Calu3 (cell line): ENCODE data around the gene KCNK15. TPM values are rescaled to one million over a fixed set of nuclear protein-coding genes. Genes with fewer than 3 reads are reported as not detected.

ENCODE experiments used
- BruUV-seq: library from RNA; stranded (reverse); fragments of 400-500 nt; replicated peaks from 2 replicates; lab custom pipeline; 2021; lab: Mats Ljungman, UMichigan
- CTCF ChIA-PET: fragments of 300-600 bp; sonication (Branson Sonifier 250); formaldehyde crosslinking; loops from one replicate; lab custom pipeline; 2022; ENCODE audit warnings: antibody characterized with exemption; lab: Charles Lee
- DNase-seq: peaks from one replicate; pipeline ENCODE4 v3.0.0; 2022
- H3K27ac Mint-ChIP-seq: one replicate; pipeline ENCODE4 v1.8.0; 2022; ENCODE audit warnings: mixed read lengths; ENCODE audit not compliant: unreplicated experiment
- H3K27me3 Mint-ChIP-seq: one replicate; pipeline ENCODE4 v1.8.0; 2022; ENCODE audit warnings: mixed read lengths; ENCODE audit not compliant: unreplicated experiment
- H3K36me3 Mint-ChIP-seq: one replicate; pipeline ENCODE4 v1.8.0; 2022; ENCODE audit warnings: mild to moderate bottlenecking, moderate library complexity, mixed read lengths; ENCODE audit not compliant: insufficient read depth, unreplicated experiment
- H3K4me1 Mint-ChIP-seq: one replicate; pipeline ENCODE4 v1.8.0; 2022; ENCODE audit warnings: mild to moderate bottlenecking, low read depth, mixed read lengths; ENCODE audit not compliant: unreplicated experiment
- H3K4me3 Mint-ChIP-seq: one replicate; pipeline ENCODE4 v1.8.0; 2022; ENCODE audit warnings: mild to moderate bottlenecking, low read depth, moderate library complexity, mixed read lengths; ENCODE audit not compliant: unreplicated experiment
- H3K9me3 Mint-ChIP-seq: one replicate; pipeline ENCODE4 v1.8.0; 2022; ENCODE audit warnings: low read depth, mixed read lengths; ENCODE audit not compliant: unreplicated experiment
- intact Hi-C: fragments of 100-400 bp; cut with micrococcal nuclease; formaldehyde crosslinking; loops from one replicate; pipeline ENCODE4 v1.10.0; 2022; ENCODE audit not compliant: unreplicated experiment
- total RNA-seq: library from RNA; stranded (reverse); gene quantifications from 2 replicates; pipeline ENCODE4 v1.2.3, GENCODE V29; 2022
- TF ChIP-seq, protein P1 (sequence below): fragments of 200-600 bp; IDR thresholded peaks from one replicate; pipeline ENCODE4 v1.8.0; 2022; ENCODE audit warnings: antibody characterized with exemption; ENCODE audit not compliant: unreplicated experiment

The KCNK15 gene
- total RNA-seq, 1 experiment from 2014 or later, result 1.5 TPM

DNA sequence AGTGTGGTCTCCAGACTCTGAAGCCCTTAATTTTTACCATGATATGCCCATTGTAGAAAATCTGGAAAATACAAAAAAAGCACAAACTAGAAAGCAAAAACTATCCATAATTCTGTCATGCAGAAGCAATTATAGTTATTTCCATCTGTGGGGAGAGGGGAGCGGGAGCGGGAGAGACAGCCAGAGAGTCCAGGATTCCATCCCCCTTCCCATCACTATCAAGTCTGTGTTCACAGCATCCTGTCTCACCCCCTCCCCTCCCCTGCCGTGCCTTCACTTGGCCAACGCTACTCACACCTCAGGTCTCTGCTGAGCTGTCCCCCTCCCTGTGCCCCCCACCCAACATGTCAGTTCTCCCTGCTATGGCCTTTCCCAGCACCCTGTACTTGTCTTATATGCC is 50.2 kb downstream of the KCNK15 start:
- H3K27me3 Mint-ChIP-seq, result peaks cover 63% of the 10 kb centered on the region
- H3K4me3 Mint-ChIP-seq, result no peak overlapping the region
- no TSS peak for BruUV-seq
- no peak for DNase-seq
- H3K27ac Mint-ChIP-seq, result no peak overlapping the region
- CTCF ChIA-PET, result no interaction called here
- H3K36me3 Mint-ChIP-seq, result no peaks in the 10 kb centered on the region
- TF ChIP-seq, protein P1, sequence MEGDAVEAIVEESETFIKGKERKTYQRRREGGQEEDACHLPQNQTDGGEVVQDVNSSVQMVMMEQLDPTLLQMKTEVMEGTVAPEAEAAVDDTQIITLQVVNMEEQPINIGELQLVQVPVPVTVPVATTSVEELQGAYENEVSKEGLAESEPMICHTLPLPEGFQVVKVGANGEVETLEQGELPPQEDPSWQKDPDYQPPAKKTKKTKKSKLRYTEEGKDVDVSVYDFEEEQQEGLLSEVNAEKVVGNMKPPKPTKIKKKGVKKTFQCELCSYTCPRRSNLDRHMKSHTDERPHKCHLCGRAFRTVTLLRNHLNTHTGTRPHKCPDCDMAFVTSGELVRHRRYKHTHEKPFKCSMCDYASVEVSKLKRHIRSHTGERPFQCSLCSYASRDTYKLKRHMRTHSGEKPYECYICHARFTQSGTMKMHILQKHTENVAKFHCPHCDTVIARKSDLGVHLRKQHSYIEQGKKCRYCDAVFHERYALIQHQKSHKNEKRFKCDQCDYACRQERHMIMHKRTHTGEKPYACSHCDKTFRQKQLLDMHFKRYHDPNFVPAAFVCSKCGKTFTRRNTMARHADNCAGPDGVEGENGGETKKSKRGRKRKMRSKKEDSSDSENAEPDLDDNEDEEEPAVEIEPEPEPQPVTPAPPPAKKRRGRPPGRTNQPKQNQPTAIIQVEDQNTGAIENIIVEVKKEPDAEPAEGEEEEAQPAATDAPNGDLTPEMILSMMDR, result no peak
- H3K9me3 Mint-ChIP-seq, result no peaks in the 10 kb centered on the region
- no peaks in the 10 kb centered on the region for H3K4me1 Mint-ChIP-seq
- intact Hi-C loops, result no loop called here

DNA sequence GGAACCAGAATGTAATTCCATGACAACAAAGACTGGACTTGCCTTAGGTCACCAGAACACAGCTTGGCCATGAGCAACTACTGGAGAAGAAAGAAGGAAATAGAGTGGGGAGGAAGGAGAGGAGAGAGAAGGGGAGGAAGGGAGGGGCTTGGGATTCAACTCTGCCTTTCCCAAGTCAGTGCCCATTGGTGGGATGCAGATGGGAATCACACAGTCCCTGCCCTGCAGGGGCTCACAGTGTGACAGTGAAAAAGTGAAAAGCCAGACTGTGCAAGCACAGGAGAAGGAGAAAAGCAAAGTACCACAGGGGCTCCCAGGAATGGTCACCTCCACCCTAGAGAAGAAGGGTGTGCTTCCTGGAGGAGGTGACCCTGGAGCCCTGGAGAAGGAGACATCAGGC is 50.6 kb downstream of the KCNK15 start:
- no peak for DNase-seq
- intact Hi-C loops, result no loop called here
- no TSS peak for BruUV-seq
- Mint-ChIP-seq H3K4me3 (no peak overlapping the region), H3K27me3 (peaks cover 59% of the 10 kb centered on the region), H3K27ac (no peak overlapping the region), H3K9me3 (no peaks in the 10 kb centered on the region), H3K36me3 (no peaks in the 10 kb centered on the region), H3K4me1 (no peaks in the 10 kb centered on the region)
- TF ChIP-seq, protein P1, result no peak
- CTCF ChIA-PET, result no interaction called here

DNA sequence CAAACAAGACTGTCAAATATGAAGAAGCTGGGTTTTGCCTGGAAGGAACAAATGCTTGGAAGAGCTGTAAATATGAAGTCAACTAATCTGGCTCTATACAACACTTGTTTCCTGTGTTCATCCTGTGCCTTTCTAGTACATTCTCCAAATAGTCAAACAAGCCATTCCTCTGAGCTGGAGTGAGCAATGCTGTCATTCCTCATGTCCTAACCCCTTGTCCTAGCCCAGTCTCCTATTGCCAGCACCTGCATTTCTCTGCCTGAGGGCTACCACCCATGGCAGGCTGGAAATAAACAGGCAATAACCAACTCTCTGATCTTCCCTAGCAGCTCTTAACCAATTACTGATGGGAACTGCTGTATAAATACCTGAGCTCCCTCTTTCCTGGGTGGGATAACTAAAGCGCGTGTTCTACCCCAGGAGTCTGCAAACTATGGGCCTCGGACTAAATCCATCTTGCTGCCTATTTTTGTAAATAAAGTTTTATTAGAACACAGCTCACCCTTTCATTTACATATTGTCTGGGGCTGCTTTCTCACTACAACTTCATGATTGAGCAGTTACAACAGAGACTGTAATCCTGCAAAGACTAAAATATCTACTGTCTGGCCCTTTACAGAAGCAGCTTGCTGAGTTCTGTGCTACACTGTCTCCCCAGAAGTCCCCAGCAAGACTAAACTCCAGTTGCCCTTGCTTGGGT is 51.2 kb downstream of the KCNK15 start:
- no peaks in the 10 kb centered on the region for H3K36me3 Mint-ChIP-seq
- H3K9me3 Mint-ChIP-seq, result no peaks in the 10 kb centered on the region
- no peak for DNase-seq
- TF ChIP-seq, protein P1, result no peak
- H3K27ac Mint-ChIP-seq, result no peak overlapping the region
- no TSS peak for BruUV-seq
- no peak overlapping the region for H3K4me3 Mint-ChIP-seq
- intact Hi-C loops, result no loop called here
- H3K4me1 Mint-ChIP-seq, result no peaks in the 10 kb centered on the region
- peaks cover 53% of the 10 kb centered on the region for H3K27me3 Mint-ChIP-seq
- CTCF ChIA-PET, result no interaction called here

DNA sequence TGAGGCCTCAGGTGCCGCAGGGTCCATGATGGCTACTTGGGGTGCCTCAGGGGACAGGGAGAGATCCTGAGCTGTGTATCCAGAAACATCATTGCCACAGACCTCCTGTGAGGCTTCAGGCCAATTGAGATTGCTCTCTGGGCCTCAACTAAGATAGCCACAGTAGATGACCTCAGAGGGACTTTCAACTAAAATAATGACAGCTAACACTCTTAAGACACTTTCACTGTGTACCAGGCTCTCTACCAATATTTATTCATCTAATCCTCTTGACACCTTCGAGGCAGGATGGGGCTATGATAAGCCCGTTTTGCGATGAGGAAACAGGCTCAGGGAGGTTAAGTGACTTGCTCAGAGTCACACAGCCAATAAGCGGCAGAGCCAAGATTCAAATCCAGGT is 54.0 kb downstream of the KCNK15 start:
- no peak for DNase-seq
- TF ChIP-seq, protein P1, result no peak
- no TSS peak for BruUV-seq
- no peak overlapping the region for H3K27ac Mint-ChIP-seq
- no peaks in the 10 kb centered on the region for H3K9me3 Mint-ChIP-seq
- intact Hi-C loops, result no loop called here
- H3K36me3 Mint-ChIP-seq, result no peaks in the 10 kb centered on the region
- H3K4me1 Mint-ChIP-seq, result no peaks in the 10 kb centered on the region
- H3K27me3 Mint-ChIP-seq, result peaks cover 73% of the 10 kb centered on the region
- CTCF ChIA-PET, result interaction anchor here (0.6 to 1.0 kb wide), 2 partner anchors 29 to 89 kb away, joined by 4 to 5 read pairs; no protein-coding TSS in a partner anchor
- no peak overlapping the region for H3K4me3 Mint-ChIP-seq
